ENCODE measurements around the gene ART3. TPM values are rescaled to one million over a fixed set of nuclear protein-coding genes. Genes with fewer than 3 reads are reported as not detected.

The ART3 gene
- total RNA-seq, 2 experiments from 2014 or later: not detected

DNA sequence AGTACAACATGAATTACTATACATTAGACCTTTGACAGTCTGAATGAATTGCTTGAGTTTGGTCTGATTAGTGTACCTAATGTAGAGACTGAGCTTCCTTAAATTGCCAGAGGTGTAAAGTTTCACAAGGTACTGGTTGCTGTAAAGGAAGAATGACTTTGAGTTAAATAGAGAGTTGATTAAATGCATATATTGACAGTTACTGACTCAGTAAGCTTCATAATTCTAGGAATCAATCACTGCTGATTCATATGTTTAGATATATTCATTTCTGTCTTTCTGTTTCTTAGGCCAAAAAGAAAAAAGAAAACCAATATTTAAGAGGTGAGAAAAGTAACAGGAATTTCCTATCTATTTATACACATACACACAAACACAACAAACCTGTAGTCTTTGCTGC is 16.2 kb upstream of the ART3 start:
- no peaks in the 10 kb centered on the region for H3K4me1 ChIP-seq (ENCODE audit: insufficient read depth, low read length, poor library complexity, severe bottlenecking)
- TF ChIP-seq EZH2phosphoT487 (IDR thresholded peaks at IDR 0.05; ENCODE audit: borderline replicate concordance, low read depth, low read length): no peak
- no peak for TF ChIP-seq CTCF (conservative IDR thresholded peaks at IDR 0.05; ENCODE audit: low read length)
- no peak overlapping the region for H3K4me2 ChIP-seq (ENCODE audit: low read length)
- no peaks in the 10 kb centered on the region for H3K79me2 ChIP-seq (ENCODE audit: insufficient read depth, low read depth, low read length)
- intact Hi-C loops (cut with micrococcal nuclease; ENCODE audit: unreplicated experiment): no loop called here
- no peak for DNase-seq (ENCODE audit: low spot score)
- H3K27ac ChIP-seq (ENCODE audit: low read depth, low read length, poor library complexity, severe bottlenecking): no peak overlapping the region
- H3K36me3 ChIP-seq (ENCODE audit: insufficient read depth, low read length): no peaks in the 10 kb centered on the region
- H2AFZ ChIP-seq (ENCODE audit: low read length): no peak overlapping the region
- H3K9me3 ChIP-seq (ENCODE audit: low read length): no peaks in the 10 kb centered on the region
- H3K9me2 ChIP-seq (ENCODE audit: insufficient read depth, low read length): no peaks in the 10 kb centered on the region
- ChIA-PET POLR2A (interaction anchor here (0.7 to 1.5 kb wide), 5 partner anchors 17 to 1567 kb away, joined by 3 read pairs; no protein-coding TSS in a partner anchor), CTCF (ENCODE audit: unreplicated experiment) (interaction anchor here (1.1 kb wide), 1 partner anchor 163 kb away, joined by 3 read pairs; no protein-coding TSS in a partner anchor)
- H3K4me3 ChIP-seq (ENCODE audit: low read depth, low read length, poor library complexity, severe bottlenecking): no peak overlapping the region
- BruUV-seq (replicated peaks): no TSS peak
- no peaks in the 10 kb centered on the region for H4K20me1 ChIP-seq (ENCODE audit: insufficient read depth, low read length)

DNA sequence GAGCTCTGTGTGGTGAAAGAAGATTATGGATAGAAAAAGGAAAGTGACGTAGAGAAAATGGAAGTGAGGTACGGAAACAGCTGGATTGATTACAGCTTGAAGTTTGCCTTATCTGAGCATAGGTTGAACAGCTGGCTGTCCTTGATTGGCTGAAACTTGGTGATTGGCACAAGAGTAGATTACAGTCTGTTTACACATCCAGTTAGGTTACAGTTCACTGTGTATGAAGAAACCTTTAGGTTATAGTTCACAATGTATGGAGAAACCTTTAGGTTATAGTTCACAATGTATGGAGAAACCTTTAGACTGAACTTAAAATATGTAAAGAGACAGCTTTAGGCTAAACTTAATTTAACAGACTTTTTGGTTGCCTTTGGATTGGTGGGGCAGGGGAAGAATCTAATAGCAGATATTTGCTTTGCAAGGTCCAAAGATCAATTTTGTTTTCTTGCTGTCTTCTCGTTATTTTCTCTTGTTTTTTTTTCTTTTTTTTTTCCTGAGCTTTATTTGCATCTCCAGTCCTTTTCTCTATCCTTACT is 15.6 kb upstream of the ART3 start:
- no TSS peak for BruUV-seq (replicated peaks)
- Histone ChIP-seq H3K79me2 (ENCODE audit: insufficient read depth, low read depth, low read length) (no peaks in the 10 kb centered on the region), H3K9me3 (ENCODE audit: low read length) (no peaks in the 10 kb centered on the region), H4K20me1 (ENCODE audit: insufficient read depth, low read length) (no peaks in the 10 kb centered on the region), H3K4me1 (ENCODE audit: insufficient read depth, low read length, poor library complexity, severe bottlenecking) (no peaks in the 10 kb centered on the region), H3K27ac (ENCODE audit: low read depth, low read length, poor library complexity, severe bottlenecking) (no peak overlapping the region), H3K36me3 (ENCODE audit: insufficient read depth, low read length) (no peaks in the 10 kb centered on the region), H2AFZ (ENCODE audit: low read length) (no peak overlapping the region), H3K9me2 (ENCODE audit: insufficient read depth, low read length) (no peaks in the 10 kb centered on the region), H3K4me3 (ENCODE audit: low read depth, low read length, poor library complexity, severe bottlenecking) (no peak overlapping the region), H3K4me2 (ENCODE audit: low read length) (no peak overlapping the region)
- DNase-seq (ENCODE audit: low spot score): no peak
- intact Hi-C loops (cut with micrococcal nuclease; ENCODE audit: unreplicated experiment): no loop called here
- ChIA-PET POLR2A (interaction anchor here (0.6 to 1.5 kb wide), 8 partner anchors 17 to 1568 kb away, joined by 3 to 5 read pairs (median 3); no protein-coding TSS in a partner anchor), CTCF (ENCODE audit: unreplicated experiment) (interaction anchor here (1.1 kb wide), 1 partner anchor 163 kb away, joined by 3 read pairs; no protein-coding TSS in a partner anchor)
- TF ChIP-seq CTCF (conservative IDR thresholded peaks at IDR 0.05; ENCODE audit: low read length): no peak
- TF ChIP-seq EZH2phosphoT487 (IDR thresholded peaks at IDR 0.05; ENCODE audit: borderline replicate concordance, low read depth, low read length): no peak

DNA sequence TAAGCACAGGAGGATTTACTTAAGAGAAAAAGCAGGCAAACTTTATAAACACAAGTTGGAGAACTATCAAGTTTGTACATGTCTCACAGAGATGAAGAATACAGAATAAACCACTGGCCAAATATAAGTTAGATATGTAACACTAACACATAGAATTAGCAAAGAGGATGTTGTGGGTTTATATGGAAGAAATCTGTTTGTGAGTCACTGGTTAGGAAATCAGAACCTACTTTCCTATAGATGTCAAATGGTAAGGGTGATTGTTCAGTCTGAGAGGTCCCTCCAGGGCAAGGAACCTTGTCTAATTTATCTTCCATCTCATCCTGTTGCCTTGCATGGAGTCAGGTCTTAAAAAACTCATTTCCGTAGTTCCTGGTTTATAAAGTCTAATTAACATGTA is 14.8 kb upstream of the ART3 start:
- ChIA-PET POLR2A (interaction anchor here (0.6 kb wide), 2 partner anchors 125 to 332 kb away, joined by 4 to 5 read pairs; no protein-coding TSS in a partner anchor), CTCF (ENCODE audit: unreplicated experiment) (no interaction called here)
- intact Hi-C loops (cut with micrococcal nuclease; ENCODE audit: unreplicated experiment): no loop called here
- no peak overlapping the region for H3K4me2 ChIP-seq (ENCODE audit: low read length)
- H2AFZ ChIP-seq (ENCODE audit: low read length): no peak overlapping the region
- no peak overlapping the region for H3K27ac ChIP-seq (ENCODE audit: low read depth, low read length, poor library complexity, severe bottlenecking)
- H3K4me3 ChIP-seq (ENCODE audit: low read depth, low read length, poor library complexity, severe bottlenecking): no peak overlapping the region
- H3K9me2 ChIP-seq (ENCODE audit: insufficient read depth, low read length): no peaks in the 10 kb centered on the region
- no peak for DNase-seq (ENCODE audit: low spot score)
- no peaks in the 10 kb centered on the region for H3K4me1 ChIP-seq (ENCODE audit: insufficient read depth, low read length, poor library complexity, severe bottlenecking)
- TF ChIP-seq CTCF (conservative IDR thresholded peaks at IDR 0.05; ENCODE audit: low read length) (no peak), EZH2phosphoT487 (IDR thresholded peaks at IDR 0.05; ENCODE audit: borderline replicate concordance, low read depth, low read length) (no peak)
- no TSS peak for BruUV-seq (replicated peaks)
- H3K36me3 ChIP-seq (ENCODE audit: insufficient read depth, low read length): no peaks in the 10 kb centered on the region
- H3K79me2 ChIP-seq (ENCODE audit: insufficient read depth, low read depth, low read length): no peaks in the 10 kb centered on the region
- no peaks in the 10 kb centered on the region for H3K9me3 ChIP-seq (ENCODE audit: low read length)
- H4K20me1 ChIP-seq (ENCODE audit: insufficient read depth, low read length): no peaks in the 10 kb centered on the region

Data from OCI-LY7 (cell line).